COR-L47 (cell line): ENCODE data around the gene TECPR2.

Experiments used
- DNase-seq: peaks from one replicate; lab custom pipeline; 2025; lab: John Stamatoyannopoulos, UW

Gene TECPR2

GRCh38 chr14:102469261-102469660, 106.5 kb downstream of the TECPR2 start:
- DNase-seq = no peak

- DNase-seq = no peak
Measured at GRCh38 chr14:102471921-102472790, 109.4 kb downstream of the TECPR2 start.

- no peak for DNase-seq
Measured at GRCh38 chr14:102472791-102473150, 110.0 kb downstream of the TECPR2 start.

GRCh38 chr14:102473559-102473958, 110.8 kb downstream of the TECPR2 start:
- DNase-seq = no peak

GRCh38 chr14:102474934-102475333, 112.2 kb downstream of the TECPR2 start:
- DNase-seq = no peak

- DNase-seq = no peak
Measured at GRCh38 chr14:102479107-102479506, 116.4 kb downstream of the TECPR2 start.

- DNase-seq = peak; percentile 63
Measured at GRCh38 chr14:102479777-102480176, 117.0 kb downstream of the TECPR2 start.

- DNase-seq = no peak
Measured at GRCh38 chr14:102481371-102481770, 118.6 kb downstream of the TECPR2 start.

GRCh38 chr14:102481791-102482238, 119.1 kb downstream of the TECPR2 start:
- no peak for DNase-seq

GRCh38 chr14:102484316-102484715, 121.6 kb downstream of the TECPR2 start:
- no peak for DNase-seq

GRCh38 chr14:102485693-102486512, 123.2 kb downstream of the TECPR2 start:
- no peak for DNase-seq

GRCh38 chr14:102486513-102487203, 123.9 kb downstream of the TECPR2 start:
- no peak for DNase-seq

- no peak for DNase-seq
Measured at GRCh38 chr14:102487204-102487577, 124.5 kb downstream of the TECPR2 start.

- DNase-seq = no peak
Measured at GRCh38 chr14:102490456-102490855, 127.7 kb downstream of the TECPR2 start.

GRCh38 chr14:102491366-102491765, 128.6 kb downstream of the TECPR2 start:
- DNase-seq = no peak

- no peak for DNase-seq
Measured at GRCh38 chr14:102491786-102492530, 129.2 kb downstream of the TECPR2 start.

- DNase-seq = no peak
Measured at GRCh38 chr14:102492531-102492910, 129.8 kb downstream of the TECPR2 start.

- DNase-seq = no peak
Measured at GRCh38 chr14:102493096-102493495, 130.4 kb downstream of the TECPR2 start.

- no peak for DNase-seq
Measured at GRCh38 chr14:102493585-102493984, 130.8 kb downstream of the TECPR2 start.

GRCh38 chr14:102495491-102496330, 133.0 kb downstream of the TECPR2 start:
- no peak for DNase-seq

GRCh38 chr14:102496331-102496691, 133.6 kb downstream of the TECPR2 start:
- DNase-seq = no peak
